Measurements from ENCODE around the gene ATP8A2.

- TF ChIP-seq, protein P1, sequence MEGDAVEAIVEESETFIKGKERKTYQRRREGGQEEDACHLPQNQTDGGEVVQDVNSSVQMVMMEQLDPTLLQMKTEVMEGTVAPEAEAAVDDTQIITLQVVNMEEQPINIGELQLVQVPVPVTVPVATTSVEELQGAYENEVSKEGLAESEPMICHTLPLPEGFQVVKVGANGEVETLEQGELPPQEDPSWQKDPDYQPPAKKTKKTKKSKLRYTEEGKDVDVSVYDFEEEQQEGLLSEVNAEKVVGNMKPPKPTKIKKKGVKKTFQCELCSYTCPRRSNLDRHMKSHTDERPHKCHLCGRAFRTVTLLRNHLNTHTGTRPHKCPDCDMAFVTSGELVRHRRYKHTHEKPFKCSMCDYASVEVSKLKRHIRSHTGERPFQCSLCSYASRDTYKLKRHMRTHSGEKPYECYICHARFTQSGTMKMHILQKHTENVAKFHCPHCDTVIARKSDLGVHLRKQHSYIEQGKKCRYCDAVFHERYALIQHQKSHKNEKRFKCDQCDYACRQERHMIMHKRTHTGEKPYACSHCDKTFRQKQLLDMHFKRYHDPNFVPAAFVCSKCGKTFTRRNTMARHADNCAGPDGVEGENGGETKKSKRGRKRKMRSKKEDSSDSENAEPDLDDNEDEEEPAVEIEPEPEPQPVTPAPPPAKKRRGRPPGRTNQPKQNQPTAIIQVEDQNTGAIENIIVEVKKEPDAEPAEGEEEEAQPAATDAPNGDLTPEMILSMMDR (IDR thresholded peaks at IDR 0.05) = no peak
- no peak for TF ChIP-seq EP300 (IDR thresholded peaks at IDR 0.05)
Measured at GRCh38 chr13:25731536-25731935, 359.8 kb downstream of the ATP8A2 start.
